Measurements from ENCODE around the gene ZFHX3. TPM values are rescaled to one million over a fixed set of nuclear protein-coding genes. Genes with fewer than 3 reads are reported as not detected.

The ZFHX3 gene
- total and polyA plus RNA-seq, 2 donors (not counting 3 experiments of a cell fraction or from before 2014, with no cell fraction given), result 3.7 to 18.8 TPM

- dilution Hi-C loops (cut with MboI; ENCODE audit: extremely low pct_ligation_motif_present, low sequenced_read_pairs) (no loop called here), intact Hi-C loops (cut with micrococcal nuclease) (no loop called here)
- Histone ChIP-seq H3K4me1 (ENCODE audit: control insufficient read depth, extremely low read depth, insufficient read depth, low read length) (no peaks in the 10 kb centered on the region), H3K27me3 (ENCODE audit: control insufficient read depth in 2 of 2, insufficient read depth in 2 of 2, low read length in 2 of 2) (no peaks in the 10 kb centered on the region), H3K36me3 (ENCODE audit: control insufficient read depth in 2 of 2, extremely low read depth in 1 of 2, insufficient read depth in 2 of 2, low read length in 2 of 2) (no peaks in the 10 kb centered on the region), H3K9ac (replicated peaks; ENCODE audit: extremely low read depth, insufficient read depth, low read length) (no peak overlapping the region), H3K4me2 (ENCODE audit: insufficient read depth, low read length) (no peak overlapping the region), H3K79me2 (ENCODE audit: control insufficient read depth, insufficient read depth, low read length) (no peaks in the 10 kb centered on the region), H2AFZ (ENCODE audit: low read depth, low read length) (no peak overlapping the region), H3K27ac (ENCODE audit: insufficient read depth, low read depth, low read length) (no peak overlapping the region), H3K9me1 (replicated peaks; ENCODE audit: control insufficient read depth, extremely low read depth, insufficient read depth, low read length) (no peaks in the 10 kb centered on the region), H4K20me1 (replicated peaks; ENCODE audit: control insufficient read depth, extremely low read depth, insufficient read depth, low read length) (no peaks in the 10 kb centered on the region), H3K4me3 (replicated peaks in 1 of 3; ENCODE audit: insufficient read depth in 1 of 3, low read depth in 1 of 3, low read length in 3 of 3) (no peak overlapping the region), H3K9me3 (replicated peaks; ENCODE audit: control insufficient read depth, insufficient read depth, low read length) (no peaks in the 10 kb centered on the region)
- FAIRE-seq, result no peak
- DNase-seq (ENCODE audit: low read depth, low spot score), result no peak
- no TSS peak for BruUV-seq (replicated peaks)
- TF ChIP-seq EZH2 (IDR thresholded peaks at IDR 0.05; ENCODE audit: borderline replicate concordance, low read depth, low read length, severe bottlenecking), result no peak
- TF ChIP-seq CTCF (IDR thresholded peaks at IDR 0.05; ENCODE audit: extremely low read depth in 1 of 2, insufficient read depth in 1 of 2, low read depth in 1 of 2, low read length in 2 of 2), result no peak
- TF ChIP-seq POLR2AphosphoS5 (IDR thresholded peaks at IDR 0.05; ENCODE audit: insufficient read depth, low read depth, low read length), result no peak
- TF ChIP-seq GATA2 (IDR thresholded peaks at IDR 0.05; ENCODE audit: insufficient read depth, insufficient read length, low read depth, low read length), result no peak
- no peak for TF ChIP-seq JUN (IDR thresholded peaks at IDR 0.05; ENCODE audit: borderline replicate concordance, insufficient read depth, insufficient read length, low read depth)
- CTCF ChIA-PET, result no interaction called here
- POLR2A ChIA-PET, result no interaction called here
Measured at GRCh38 chr16:72864130-72864833, 183.6 kb downstream of the ZFHX3 start.

Data from endothelial cell of umbilical vein (primary cell).